HG02970 (cell line): ENCODE results near the gene PPP4R2.

Source experiments
- ATAC-seq: cut with Tn5 transposase; IDR thresholded peaks from one replicate; pipeline ENCODE4 v1.9.1; 2021; ENCODE audit warnings: mild to moderate bottlenecking, moderate library complexity, moderate number of reproducible peaks; ENCODE audit not compliant: unreplicated experiment, low FRiP score

PPP4R2 gene

GRCh38 chr3:73018790-73019441, 22.3 kb downstream of the PPP4R2 start:
- no peak for ATAC-seq

- no peak for ATAC-seq
These were observed 24.8 kb downstream of the PPP4R2 start for GRCh38 chr3:73021301-73021835.

GRCh38 chr3:73024836-73025235, 28.2 kb downstream of the PPP4R2 start:
- no peak for ATAC-seq

- no peak for ATAC-seq
These were observed 29.6 kb downstream of the PPP4R2 start for GRCh38 chr3:73026111-73026759.

- no peak for ATAC-seq
These were observed 30.1 kb downstream of the PPP4R2 start for GRCh38 chr3:73026760-73027113.

- ATAC-seq: no peak
These were observed 32.2 kb downstream of the PPP4R2 start for GRCh38 chr3:73028803-73029202.

GRCh38 chr3:73029321-73029796, 32.7 kb downstream of the PPP4R2 start:
- ATAC-seq: no peak

- no peak for ATAC-seq
These were observed 33.5 kb downstream of the PPP4R2 start for GRCh38 chr3:73030073-73030597.

GRCh38 chr3:73031573-73032103, 35.0 kb downstream of the PPP4R2 start:
- ATAC-seq: no peak

GRCh38 chr3:73036694-73037591, 40.3 kb downstream of the PPP4R2 start:
- no peak for ATAC-seq

- ATAC-seq: no peak
These were observed 44.9 kb downstream of the PPP4R2 start for GRCh38 chr3:73041537-73041936.

GRCh38 chr3:73043414-73043813, 46.8 kb downstream of the PPP4R2 start:
- no peak for ATAC-seq

- no peak for ATAC-seq
These were observed 48.8 kb downstream of the PPP4R2 start for GRCh38 chr3:73045391-73045790.

GRCh38 chr3:73046195-73046594, 49.6 kb downstream of the PPP4R2 start:
- ATAC-seq: no peak

- no peak for ATAC-seq
These were observed 52.7 kb downstream of the PPP4R2 start for GRCh38 chr3:73049319-73049718.

- ATAC-seq: no peak
These were observed 56.2 kb downstream of the PPP4R2 start for GRCh38 chr3:73052857-73053256.

- no peak for ATAC-seq
These were observed 59.0 kb downstream of the PPP4R2 start for GRCh38 chr3:73055583-73055982.

GRCh38 chr3:73056014-73056844, 59.6 kb downstream of the PPP4R2 start:
- no peak for ATAC-seq

- no peak for ATAC-seq
These were observed 60.2 kb downstream of the PPP4R2 start for GRCh38 chr3:73056845-73057150.

GRCh38 chr3:73060302-73060723, 63.7 kb downstream of the PPP4R2 start:
- no peak for ATAC-seq
